Vagina (tissue), 2 donors: ENCODE data around the gene ITIH5.
A peak's percentile ranks its signal among the peaks of the same experiment; 100 is the strongest.

Experiments
- POLR2A ChIP-seq, 2 donors: fragments of 450-650 bp; IDR thresholded peaks; one replicate each; pipeline ENCODE4 v1.6.1; 2017; ENCODE audit warnings: antibody characterized with exemption in 2 of 2, mild to moderate bottlenecking in 2 of 2, moderate library complexity in 2 of 2
- POLR2AphosphoS5 ChIP-seq, 2 donors: sonication (generic); formaldehyde crosslinking; IDR thresholded peaks; one replicate each; pipeline ENCODE4 v1.9.0; 2017; ENCODE audit warnings: antibody characterized with exemption in 2 of 2, mild to moderate bottlenecking in 2 of 2, low read depth in 1 of 2; ENCODE audit not compliant: insufficient read depth in 1 of 2
- TF ChIP-seq, protein P1 (sequence below), 3 experiments: fragments of 450-650 bp in 2 of 3; fragments of 200-600 bp in 1 of 3; sonication (generic) in 1 of 3; IDR thresholded peaks; one replicate each; pipeline ENCODE4 v1.5.1; 2017 to 2019; ENCODE audit warnings: antibody characterized with exemption in 3 of 3, mild to moderate bottlenecking in 2 of 3, moderate library complexity in 2 of 3

DNA sequence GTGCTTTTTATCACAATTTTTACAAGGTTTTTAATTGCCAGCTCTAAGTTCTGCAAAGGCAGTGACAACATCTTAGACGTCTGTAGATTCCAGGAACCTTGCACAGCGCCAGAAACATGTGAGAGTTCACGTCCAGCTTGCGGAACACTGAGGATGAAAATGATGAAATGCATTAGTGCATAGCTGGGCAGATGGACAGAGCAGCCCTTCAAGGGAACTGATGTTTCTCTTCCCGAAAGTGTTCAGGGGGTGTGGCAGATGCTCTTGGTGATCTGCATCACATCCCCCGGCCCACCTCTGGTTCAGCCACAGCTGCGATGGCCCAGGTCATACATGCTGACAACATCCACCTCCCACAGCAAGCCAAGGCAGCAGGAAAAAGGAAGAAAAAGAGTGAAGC is 40.9 kb downstream of the ITIH5 start:
- TF ChIP-seq, protein P1, sequence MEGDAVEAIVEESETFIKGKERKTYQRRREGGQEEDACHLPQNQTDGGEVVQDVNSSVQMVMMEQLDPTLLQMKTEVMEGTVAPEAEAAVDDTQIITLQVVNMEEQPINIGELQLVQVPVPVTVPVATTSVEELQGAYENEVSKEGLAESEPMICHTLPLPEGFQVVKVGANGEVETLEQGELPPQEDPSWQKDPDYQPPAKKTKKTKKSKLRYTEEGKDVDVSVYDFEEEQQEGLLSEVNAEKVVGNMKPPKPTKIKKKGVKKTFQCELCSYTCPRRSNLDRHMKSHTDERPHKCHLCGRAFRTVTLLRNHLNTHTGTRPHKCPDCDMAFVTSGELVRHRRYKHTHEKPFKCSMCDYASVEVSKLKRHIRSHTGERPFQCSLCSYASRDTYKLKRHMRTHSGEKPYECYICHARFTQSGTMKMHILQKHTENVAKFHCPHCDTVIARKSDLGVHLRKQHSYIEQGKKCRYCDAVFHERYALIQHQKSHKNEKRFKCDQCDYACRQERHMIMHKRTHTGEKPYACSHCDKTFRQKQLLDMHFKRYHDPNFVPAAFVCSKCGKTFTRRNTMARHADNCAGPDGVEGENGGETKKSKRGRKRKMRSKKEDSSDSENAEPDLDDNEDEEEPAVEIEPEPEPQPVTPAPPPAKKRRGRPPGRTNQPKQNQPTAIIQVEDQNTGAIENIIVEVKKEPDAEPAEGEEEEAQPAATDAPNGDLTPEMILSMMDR (IDR thresholded peaks at IDR 0.05) = no peak
- TF ChIP-seq POLR2A (IDR thresholded peaks at IDR 0.05) (no peak), POLR2AphosphoS5 (IDR thresholded peaks at IDR 0.05; ENCODE audit: insufficient read depth in 1 of 2, low read depth in 1 of 2) (peak in 1 of 2 donors; percentile 56)
